Parathyroid adenoma (tissue), 2 donors: ENCODE data around the gene ADAMTS16.

ENCODE experiments used
- H2AFZ ChIP-seq: fragments of 300-600 bp; sonication (generic); one replicate; pipeline ENCODE4 v1.7.0; 2017; ENCODE audit warnings: antibody characterized with exemption, mild to moderate bottlenecking
- H3K27ac ChIP-seq: fragments of 300-600 bp; sonication (generic); one replicate; pipeline ENCODE4 v1.7.0; 2017
- H3K27me3 ChIP-seq: fragments of 300-600 bp; sonication (generic); one replicate; pipeline ENCODE4 v1.7.0; 2017; ENCODE audit warnings: low read length; ENCODE audit not compliant: control insufficient read depth, insufficient read depth
- H3K36me3 ChIP-seq: fragments of 300-600 bp; sonication (generic); one replicate; pipeline ENCODE4 v1.7.0; 2017; ENCODE audit warnings: low read length; ENCODE audit not compliant: control insufficient read depth, insufficient read depth
- H3K4me1 ChIP-seq: fragments of 300-600 bp; sonication (generic); one replicate; pipeline ENCODE4 v1.7.0; 2017; ENCODE audit warnings: control low read depth
- H3K4me2 ChIP-seq: fragments of 300-600 bp; sonication (generic); one replicate; pipeline ENCODE4 v1.7.0; 2017; ENCODE audit warnings: low read length
- H3K4me3 ChIP-seq: fragments of 300-600 bp; sonication (generic); one replicate; pipeline ENCODE4 v1.7.0; 2017; ENCODE audit warnings: low read depth, low read length
- H3K79me2 ChIP-seq: fragments of 300-600 bp; sonication (generic); one replicate; pipeline ENCODE4 v1.7.0; 2017; ENCODE audit warnings: control low read depth
- H3K9ac ChIP-seq: fragments of 300-600 bp; sonication (generic); one replicate; pipeline ENCODE4 v1.7.0; 2017; ENCODE audit warnings: mild to moderate bottlenecking
- H3K9me3 ChIP-seq: fragments of 300-600 bp; sonication (generic); one replicate; pipeline ENCODE4 v1.7.0; 2017; ENCODE audit warnings: low read length; ENCODE audit not compliant: control insufficient read depth
- CTCF ChIP-seq: fragments of 300-600 bp; sonication (generic); IDR thresholded peaks from one replicate; pipeline ENCODE4 v1.7.0; 2017; ENCODE audit warnings: antibody characterized with exemption, mild to moderate bottlenecking
- donor health status: primary hyperparathyroidism.

ADAMTS16 gene

GRCh38 chr5:5298068-5298633 lies 158.0 kb downstream of the ADAMTS16 start:
- H3K4me2 ChIP-seq = no peak overlapping the region

GRCh38 chr5:5298841-5299541 lies 158.9 kb downstream of the ADAMTS16 start:
- no peaks in the 10 kb centered on the region for H3K79me2 ChIP-seq
- TF ChIP-seq CTCF = no peak
- H3K27me3 ChIP-seq = no peaks in the 10 kb centered on the region
- H3K9me3 ChIP-seq = no peaks in the 10 kb centered on the region
- H3K4me1 ChIP-seq = no peaks in the 10 kb centered on the region
- no peaks in the 10 kb centered on the region for H3K36me3 ChIP-seq
- no peak overlapping the region for H3K27ac ChIP-seq
- H2AFZ ChIP-seq = no peak overlapping the region
- H3K9ac ChIP-seq = no peak overlapping the region
- H3K4me3 ChIP-seq = no peak overlapping the region
- H3K4me2 ChIP-seq = no peak overlapping the region

More at GRCh38 chr5:5298068-5298633, 158.0 kb downstream of the ADAMTS16 start:
- no peaks in the 10 kb centered on the region for H3K79me2 ChIP-seq
- no peak overlapping the region for H3K9ac ChIP-seq
- H3K4me3 ChIP-seq = no peak overlapping the region
- no peak overlapping the region for H2AFZ ChIP-seq
- TF ChIP-seq CTCF = no peak
- no peaks in the 10 kb centered on the region for H3K4me1 ChIP-seq
- H3K27ac ChIP-seq = no peak overlapping the region
- H3K27me3 ChIP-seq = no peaks in the 10 kb centered on the region
- no peaks in the 10 kb centered on the region for H3K36me3 ChIP-seq
- no peaks in the 10 kb centered on the region for H3K9me3 ChIP-seq

GRCh38 chr5:5301176-5301575 lies 161.0 kb downstream of the ADAMTS16 start:
- H3K79me2 ChIP-seq = no peaks in the 10 kb centered on the region
- no peaks in the 10 kb centered on the region for H3K4me1 ChIP-seq
- H3K36me3 ChIP-seq = no peaks in the 10 kb centered on the region
- TF ChIP-seq CTCF = no peak
- no peak overlapping the region for H3K9ac ChIP-seq
- H3K27me3 ChIP-seq = no peaks in the 10 kb centered on the region
- no peak overlapping the region for H3K4me3 ChIP-seq
- H3K27ac ChIP-seq = no peak overlapping the region
- no peak overlapping the region for H2AFZ ChIP-seq
- no peaks in the 10 kb centered on the region for H3K9me3 ChIP-seq
- no peak overlapping the region for H3K4me2 ChIP-seq

GRCh38 chr5:5302201-5302600 lies 162.1 kb downstream of the ADAMTS16 start:
- no peak overlapping the region for H2AFZ ChIP-seq
- H3K4me3 ChIP-seq = no peak overlapping the region
- H3K4me2 ChIP-seq = no peak overlapping the region
- H3K4me1 ChIP-seq = no peaks in the 10 kb centered on the region
- no peaks in the 10 kb centered on the region for H3K27me3 ChIP-seq
- no peaks in the 10 kb centered on the region for H3K9me3 ChIP-seq
- H3K79me2 ChIP-seq = no peaks in the 10 kb centered on the region
- TF ChIP-seq CTCF = no peak
- no peak overlapping the region for H3K9ac ChIP-seq
- H3K27ac ChIP-seq = no peak overlapping the region
- H3K36me3 ChIP-seq = no peaks in the 10 kb centered on the region

- H3K9ac ChIP-seq = no peak overlapping the region
- H2AFZ ChIP-seq = no peak overlapping the region
- TF ChIP-seq CTCF = no peak
- H3K79me2 ChIP-seq = no peaks in the 10 kb centered on the region
- no peaks in the 10 kb centered on the region for H3K9me3 ChIP-seq
- no peaks in the 10 kb centered on the region for H3K4me1 ChIP-seq
- H3K36me3 ChIP-seq = no peaks in the 10 kb centered on the region
- H3K27ac ChIP-seq = no peak overlapping the region
- H3K4me3 ChIP-seq = no peak overlapping the region
- H3K4me2 ChIP-seq = no peak overlapping the region
- H3K27me3 ChIP-seq = no peaks in the 10 kb centered on the region
These were observed 163.1 kb downstream of the ADAMTS16 start for GRCh38 chr5:5303242-5303641.
